HG03378 (cell line): ENCODE results near the gene ARID4B.
"Not testable (repeated sequence)": the region's sequence is repeated elsewhere in the genome, so short reads cannot be mapped to it uniquely, and the experiment has no call there.

ENCODE experiments used
- ATAC-seq: cut with Tn5 transposase; IDR thresholded peaks from one replicate; pipeline ENCODE4 v1.9.1; 2021; ENCODE audit warnings: mild to moderate bottlenecking, moderate library complexity; ENCODE audit not compliant: unreplicated experiment

ARID4B gene

GRCh38 chr1:235161685-235162327, 166.2 kb downstream of the ARID4B start:
- ATAC-seq = no peak

GRCh38 chr1:235160957-235161684, 166.9 kb downstream of the ARID4B start, which contains the start of gene RBM34:
Gene RBM34, minus strand, starts transcription at chr1:235161250. Its CDS starts 24 bp downstream, at chr1:235161226.
- ATAC-seq = peak; percentile 76

- peak; percentile 41 for ATAC-seq
These were observed 167.5 kb downstream of the ARID4B start for GRCh38 chr1:235160383-235160956.

GRCh38 chr1:235159930-235160329, 168.0 kb downstream of the ARID4B start:
- ATAC-seq = not testable (repeated sequence)

- ATAC-seq = not testable (repeated sequence)
These were observed 168.7 kb downstream of the ARID4B start for GRCh38 chr1:235159284-235159683.

- ATAC-seq = no peak
These were observed 169.3 kb downstream of the ARID4B start for GRCh38 chr1:235158680-235159079.

- ATAC-seq = no peak
These were observed 170.8 kb downstream of the ARID4B start for GRCh38 chr1:235157150-235157549.

- no peak for ATAC-seq
These were observed 171.2 kb downstream of the ARID4B start for GRCh38 chr1:235156740-235157139.

- ATAC-seq = no peak
These were observed 171.7 kb downstream of the ARID4B start for GRCh38 chr1:235156265-235156664.

GRCh38 chr1:235152235-235152634, 175.7 kb downstream of the ARID4B start:
- ATAC-seq = no peak

- no peak for ATAC-seq
These were observed 176.9 kb downstream of the ARID4B start for GRCh38 chr1:235151033-235151432.

- ATAC-seq = no peak
These were observed 178.2 kb downstream of the ARID4B start for GRCh38 chr1:235149824-235150223.

- no peak for ATAC-seq
These were observed 180.7 kb downstream of the ARID4B start for GRCh38 chr1:235147269-235147668.

GRCh38 chr1:235145639-235146038, 182.3 kb downstream of the ARID4B start:
- ATAC-seq = no peak

GRCh38 chr1:235142991-235143390, 185.0 kb downstream of the ARID4B start:
- no peak for ATAC-seq

- no peak for ATAC-seq
These were observed 188.7 kb downstream of the ARID4B start for GRCh38 chr1:235139315-235139714.

GRCh38 chr1:235138821-235139220, 189.2 kb downstream of the ARID4B start:
- no peak for ATAC-seq

- no peak for ATAC-seq
These were observed 191.9 kb downstream of the ARID4B start for GRCh38 chr1:235136111-235136510.

GRCh38 chr1:235134171-235134570, 193.8 kb downstream of the ARID4B start:
- ATAC-seq = no peak

- ATAC-seq = no peak
These were observed 194.9 kb downstream of the ARID4B start for GRCh38 chr1:235133086-235133485.

GRCh38 chr1:235131961-235132360, 196.0 kb downstream of the ARID4B start:
- no peak for ATAC-seq

- ATAC-seq = no peak
These were observed 197.2 kb downstream of the ARID4B start for GRCh38 chr1:235130766-235131270.
